H9 (cell line): ENCODE measurements around the gene FAM117A. TPM values are rescaled to one million over a fixed set of nuclear protein-coding genes. Genes with fewer than 3 reads are reported as not detected.

Experiments used
- DNase-seq: peaks from one replicate; pipeline ENCODE4 v3.0.0-alpha.2; 2017
- H2AFZ ChIP-seq: one replicate; pipeline ENCODE4 v1.6.1; 2013; ENCODE audit warnings: mild to moderate bottlenecking, low read length, control low read depth, moderate library complexity
- H2AK5ac ChIP-seq: 2 replicates; pipeline ENCODE4 v1.6.1; 2013; ENCODE audit warnings: low read length, control low read depth, mixed read lengths; ENCODE audit not compliant: insufficient read length
- H2BK120ac ChIP-seq: one replicate; pipeline ENCODE4 v1.6.1; 2013; ENCODE audit warnings: low read depth, mild to moderate bottlenecking, low read length, control low read depth, inconsistent platforms; ENCODE audit not compliant: poor library complexity, severe bottlenecking
- H2BK12ac ChIP-seq: 2 replicates; pipeline ENCODE4 v1.6.1; 2013; ENCODE audit warnings: low read length, control low read depth, mixed read lengths, low read depth; ENCODE audit not compliant: insufficient read length
- H2BK15ac ChIP-seq: 2 replicates; pipeline ENCODE4 v1.6.1; 2013; ENCODE audit warnings: low read depth, low read length, control low read depth
- H2BK20ac ChIP-seq: one replicate; pipeline ENCODE4 v1.6.1; 2013; ENCODE audit warnings: low read depth, mild to moderate bottlenecking, low read length, control low read depth, inconsistent platforms; ENCODE audit not compliant: poor library complexity, severe bottlenecking
- H2BK5ac ChIP-seq: 2 replicates; pipeline ENCODE4 v1.6.1; 2013; ENCODE audit warnings: low read length, control low read depth, mixed read lengths; ENCODE audit not compliant: insufficient read length
- H3K14ac ChIP-seq: 2 replicates; pipeline ENCODE4 v1.6.1; 2013; ENCODE audit warnings: low read length, control low read depth; ENCODE audit not compliant: insufficient read depth
- H3K18ac ChIP-seq: 2 replicates; pipeline ENCODE4 v1.6.1; 2013; ENCODE audit warnings: low read depth, mild to moderate bottlenecking, mixed read lengths, low read length, control low read depth; ENCODE audit not compliant: insufficient read length
- H3K23ac ChIP-seq: 2 replicates; pipeline ENCODE4 v1.6.1; 2013; ENCODE audit warnings: low read length, control low read depth, mixed read lengths, low read depth; ENCODE audit not compliant: insufficient read length
- H3K23me2 ChIP-seq: 2 replicates; pipeline ENCODE4 v1.6.1; 2013; ENCODE audit warnings: low read depth, mild to moderate bottlenecking, mixed read lengths, low read length, control low read depth; ENCODE audit not compliant: insufficient read length, poor library complexity, severe bottlenecking
- H3K27ac ChIP-seq: 2 replicates; pipeline ENCODE4 v1.5.1; 2013; ENCODE audit warnings: low read length, control low read depth, mixed read lengths, low read depth; ENCODE audit not compliant: insufficient read length
- H3K27me3 ChIP-seq: 2 replicates; pipeline ENCODE4 v1.6.1; 2013; ENCODE audit warnings: low read length, control low read depth, inconsistent platforms; ENCODE audit not compliant: insufficient read depth
- H3K4ac ChIP-seq: 2 replicates; pipeline ENCODE4 v1.6.1; 2013; ENCODE audit warnings: low read depth, mild to moderate bottlenecking, control low read depth, inconsistent platforms, low read length, moderate library complexity
- H3K4me1 ChIP-seq: 2 replicates; pipeline ENCODE4 v1.6.1; 2013; ENCODE audit warnings: low read length, control low read depth, inconsistent platforms; ENCODE audit not compliant: insufficient read depth
- H3K4me2 ChIP-seq: 2 replicates; pipeline ENCODE4 v1.6.1; 2013; ENCODE audit warnings: low read length, control low read depth, mixed read lengths; ENCODE audit not compliant: insufficient read length, insufficient read depth
- H3K56ac ChIP-seq: 2 replicates; pipeline ENCODE4 v1.6.1; 2013; ENCODE audit warnings: low read depth, mild to moderate bottlenecking, mixed read lengths, low read length, control low read depth; ENCODE audit not compliant: insufficient read length
- H3K79me1 ChIP-seq: 2 replicates; pipeline ENCODE4 v1.6.1; 2013; ENCODE audit warnings: low read depth, mild to moderate bottlenecking, moderate library complexity, low read length, control low read depth, inconsistent platforms; ENCODE audit not compliant: insufficient read depth, poor library complexity, severe bottlenecking
- H3K79me2 ChIP-seq: 2 replicates; pipeline ENCODE4 v1.6.1; 2013; ENCODE audit warnings: low read length, control low read depth, inconsistent platforms; ENCODE audit not compliant: insufficient read depth
- H3K9ac ChIP-seq: 2 replicates; pipeline ENCODE4 v1.6.1; 2013; ENCODE audit warnings: low read length, control low read depth, mixed read lengths; ENCODE audit not compliant: insufficient read length; ENCODE audit errors: extremely low read depth
- H3K9me3 ChIP-seq: one replicate; pipeline ENCODE4 v1.6.1; 2013; ENCODE audit warnings: low read depth, low read length, inconsistent platforms; ENCODE audit not compliant: control insufficient read depth
- H3T11ph ChIP-seq: one replicate; pipeline ENCODE4 v1.6.1; 2013; ENCODE audit warnings: mild to moderate bottlenecking, low read length, control low read depth, inconsistent platforms
- H4K20me1 ChIP-seq: one replicate; pipeline ENCODE4 v1.6.1; 2013; ENCODE audit not compliant: control insufficient read depth, insufficient read length, insufficient read depth
- H4K5ac ChIP-seq: 2 replicates; pipeline ENCODE4 v1.6.1; 2013; ENCODE audit warnings: low read depth, mild to moderate bottlenecking, mixed read lengths, low read length, control low read depth; ENCODE audit not compliant: insufficient read length
- H4K8ac ChIP-seq: replicated peaks from 2 replicates; pipeline ENCODE4 v1.6.1; 2013; ENCODE audit warnings: low read length, control low read depth, mixed read lengths, low read depth; ENCODE audit not compliant: insufficient read length
- H4K91ac ChIP-seq: 2 replicates; pipeline ENCODE4 v1.6.1; 2013; ENCODE audit warnings: low read depth, mild to moderate bottlenecking, moderate library complexity, mixed read lengths, low read length, control low read depth; ENCODE audit not compliant: insufficient read length
- H3K27ac Mint-ChIP-seq, 3 experiments: 2 replicates in 2 of 3; 3 replicates in 1 of 3; pipeline ENCODE4 v1.8.0; 2020 to 2021; ENCODE audit warnings: mixed read lengths in 3 of 3, mild to moderate bottlenecking in 1 of 3, moderate library complexity in 1 of 3
- H3K27me3 Mint-ChIP-seq: 2 replicates; pipeline ENCODE4 v1.8.0; 2021; ENCODE audit warnings: low read depth, mild to moderate bottlenecking, moderate library complexity, mixed read lengths
- H3K36me3 Mint-ChIP-seq, 3 experiments: 2 replicates in 2 of 3; 3 replicates in 1 of 3; pipeline ENCODE4 v1.8.0; 2020 to 2021; ENCODE audit warnings: low read depth in 3 of 3, mixed read lengths in 3 of 3; ENCODE audit not compliant: insufficient read depth in 1 of 3
- H3K4me1 Mint-ChIP-seq, 2 experiments: 2 replicates each; pipeline ENCODE4 v1.8.0; 2020; ENCODE audit warnings: mixed read lengths in 2 of 2
- H3K4me3 Mint-ChIP-seq, 2 experiments: 2 replicates in 1 of 2; 3 replicates in 1 of 2; pipeline ENCODE4 v1.8.0; 2020 to 2021; ENCODE audit warnings: mild to moderate bottlenecking in 2 of 2, mixed read lengths in 2 of 2, moderate library complexity in 1 of 2
- H3K9me3 Mint-ChIP-seq, 2 experiments: 2 replicates in 1 of 2; 3 replicates in 1 of 2; pipeline ENCODE4 v1.8.0; 2020; ENCODE audit warnings: mild to moderate bottlenecking in 2 of 2, mixed read lengths in 2 of 2, moderate library complexity in 1 of 2
- CTCF ChIP-seq: fragments of 200-600 bp; sonication (generic); conservative IDR thresholded peaks from 3 replicates; pipeline ENCODE4 v1.8.0; 2021; ENCODE audit warnings: antibody characterized with exemption, mild to moderate bottlenecking
- WGBS: extraction: QIAGEN DNeasy Blood & Tissue Kit; methylation state at CpG from one replicate; pipeline ENCODE4 v1.1.7; 2013; ENCODE audit warnings: missing lambda C conversion rate, low lambda C conversion rate, mixed read lengths; ENCODE audit not compliant: insufficient read length; ENCODE audit errors: extremely low coverage; 5-methylcytosine and 5-hydroxymethylcytosine counted together
- long read RNA-seq: library from polyadenylated mRNA; unstranded; transcript quantifications from one replicate; pipeline ENCODE4 v2.0.0, GENCODE V29; 2020
- total RNA-seq: library from RNA; stranded (reverse); gene quantifications from 2 replicates; pipeline ENCODE4 v1.2.1, GENCODE V29; 2021

FAM117A gene
- total RNA-seq = 21.1 and 21.3 TPM in 2 replicates
- long read RNA-seq, partial matches to known transcripts = 2 of 5 reads
- long read RNA-seq, other reads (novel, unspliced or antisense) = 2 of 5 reads

DNA sequence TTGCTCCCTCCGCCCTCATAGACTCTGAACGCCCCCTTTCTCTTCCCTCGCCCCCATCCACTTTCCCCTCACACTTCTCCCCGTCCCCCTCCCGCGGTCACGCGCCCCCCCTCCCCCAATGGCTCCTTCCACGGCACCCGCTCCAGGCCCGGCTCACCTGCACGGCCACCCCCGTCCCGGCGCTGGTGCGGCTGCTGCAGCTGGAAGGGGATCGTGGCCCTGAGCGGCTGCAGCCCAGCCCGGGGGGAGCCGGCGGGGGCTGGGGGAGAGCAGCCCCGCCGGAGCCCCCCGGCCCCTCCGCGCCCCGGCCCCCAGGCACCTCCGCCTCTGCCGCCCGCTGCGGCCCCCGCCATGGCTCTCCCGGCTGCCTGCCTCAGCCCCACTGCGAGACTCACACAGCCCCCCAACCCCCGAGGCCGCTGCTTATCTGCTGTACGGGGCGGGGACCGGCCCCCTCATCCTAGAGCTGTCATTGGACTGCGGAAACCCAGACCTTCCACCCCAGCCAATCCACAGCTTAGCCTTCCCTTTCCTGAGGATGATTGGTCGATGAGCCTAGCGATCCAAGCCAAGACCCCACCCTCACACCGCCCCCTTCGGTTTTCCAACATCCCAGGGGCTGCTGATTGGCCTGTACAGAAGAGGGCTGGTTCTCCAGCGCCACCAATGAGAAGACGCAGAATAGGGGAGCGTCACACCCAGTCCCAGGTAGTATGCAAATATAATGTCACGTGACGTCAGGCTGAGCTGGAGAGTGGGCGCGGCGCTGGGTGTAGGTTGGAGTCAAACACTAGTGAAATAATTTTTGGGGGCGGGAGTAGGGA is at the start of gene FAM117A:
TSS of gene FAM117A (minus strand) at position 397 of the 824 bp plus-strand sequence. CDS start at position 353, 44 bp downstream.
- no CpG with 5 or more reads among the region's 53 CpGs for WGBS
- peaks cover 7% of the 10 kb centered on the region for H3K79me1 ChIP-seq
- no peak within 1 kb of the TSS for H2BK5ac ChIP-seq
- no peak within 1 kb of the TSS for H3K4ac ChIP-seq
- TF ChIP-seq CTCF = no peak
- peak within 1 kb of the TSS; percentile 89 for H3K4me2 ChIP-seq
- H2AFZ ChIP-seq = peak within 1 kb of the TSS; percentile 24
- no peak within 1 kb of the TSS for H2AK5ac ChIP-seq
- DNase-seq = peak; percentile 100
- H2BK120ac ChIP-seq = no peak within 1 kb of the TSS
- no peak within 1 kb of the TSS for H2BK15ac ChIP-seq
- H3K18ac ChIP-seq = peak within 1 kb of the TSS; percentile 4
- H3T11ph ChIP-seq = no peak within 1 kb of the TSS
- Mint-ChIP-seq H3K9me3 (no peaks in the 10 kb centered on the region; a peak in 1 of 5 replicates), H3K27me3 (peaks cover 17% of the 10 kb centered on the region), H3K4me3 (peak within 1 kb of the TSS; percentile 88 to 92), H3K4me1 (peaks cover 33 to 36% of the 10 kb centered on the region in 2 experiments), H3K27ac (peak within 1 kb of the TSS; percentile 85 to 94 (median 86); a peak in 5 of 7 replicates), H3K36me3 (no peaks in the 10 kb centered on the region)
- H4K91ac ChIP-seq = no peak within 1 kb of the TSS
- no peak within 1 kb of the TSS for H3K23ac ChIP-seq
- no peak within 1 kb of the TSS for H2BK12ac ChIP-seq
- H3K27ac ChIP-seq = no peak within 1 kb of the TSS
- H2BK20ac ChIP-seq = no peak within 1 kb of the TSS
- H3K79me2 ChIP-seq = peaks cover 11% of the 10 kb centered on the region; the same call in 1 of the 2 replicates
- H3K23me2 ChIP-seq = peaks cover 12% of the 10 kb centered on the region
- H3K14ac ChIP-seq = no peak within 1 kb of the TSS
- H4K8ac ChIP-seq = no peak within 1 kb of the TSS
- peak within 1 kb of the TSS; percentile 14 for H3K9ac ChIP-seq
- H4K5ac ChIP-seq = no peak within 1 kb of the TSS
- no peak within 1 kb of the TSS for H3K56ac ChIP-seq
- no peaks in the 10 kb centered on the region for H3K27me3 ChIP-seq
- peaks cover 11% of the 10 kb centered on the region for H3K4me1 ChIP-seq
- H3K9me3 ChIP-seq = no peaks in the 10 kb centered on the region
- no peaks in the 10 kb centered on the region for H4K20me1 ChIP-seq
